ENCODE results near the gene SPNS2. TPM values are rescaled to one million over a fixed set of nuclear protein-coding genes. Genes with fewer than 3 reads are reported as not detected.
"Not testable (repeated sequence)": the region's sequence is repeated elsewhere in the genome, so short reads cannot be mapped to it uniquely, and the experiment has no call there.

Gene SPNS2
- total RNA-seq, 1 donor from 2014 or later: 11.0 TPM

DNA sequence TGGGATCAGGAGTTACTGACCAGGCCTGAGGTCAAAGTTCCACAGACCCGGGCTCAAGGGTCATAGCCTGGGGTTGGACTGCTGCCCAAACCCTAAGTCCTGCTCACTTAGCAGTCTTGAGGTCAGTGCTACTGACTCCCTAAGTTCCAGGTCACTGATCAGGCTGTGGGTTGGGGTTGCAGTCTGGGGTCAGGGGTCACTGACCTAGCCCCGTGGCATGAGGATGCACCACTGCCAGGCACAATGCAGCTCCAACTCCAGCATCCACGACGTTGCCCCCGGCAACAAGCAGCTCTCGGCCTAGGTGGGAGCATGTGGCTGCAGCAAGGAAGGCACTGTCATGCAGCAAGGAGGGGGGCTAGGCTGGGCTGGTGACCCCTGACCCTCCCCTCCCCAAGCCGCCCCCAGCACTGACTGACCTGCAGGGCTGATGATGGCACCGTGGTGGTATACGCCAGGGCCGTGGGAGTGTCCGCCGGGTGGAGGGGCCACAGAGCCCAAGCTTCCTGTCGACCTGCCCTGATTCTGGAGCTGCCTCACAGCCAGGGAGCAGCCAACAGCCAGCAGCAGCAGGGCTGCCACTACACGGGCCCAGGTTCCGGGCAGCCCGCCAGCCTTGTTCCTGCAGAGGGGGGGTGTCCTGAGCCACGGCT, 60.6 kb downstream of the SPNS2 start:
- DNase-seq (ENCODE audit: low spot score in 2 of 2) (no peak), FAIRE-seq (no peak)

DNA sequence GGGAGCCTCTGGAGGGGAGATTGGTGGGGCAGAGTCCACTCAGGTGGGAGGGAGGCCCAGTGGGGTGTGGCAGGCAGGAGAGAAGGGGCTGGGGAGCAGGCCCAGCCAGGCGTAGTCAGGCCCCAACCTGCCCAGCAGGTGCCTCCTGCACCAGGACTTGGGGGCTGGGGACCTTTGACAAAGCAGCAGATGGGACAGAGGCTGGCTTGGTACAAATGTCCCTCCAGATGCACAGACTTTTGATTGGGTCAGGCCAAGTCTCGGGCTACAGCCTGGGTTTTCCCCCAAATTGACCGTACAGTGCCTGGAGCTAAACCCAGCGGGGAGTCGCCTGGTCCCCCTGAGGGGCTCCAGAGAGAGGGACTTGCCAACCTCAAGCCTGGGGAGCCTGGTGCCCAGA, 61.3 kb downstream of the SPNS2 start:
- FAIRE-seq: no peak

DNA sequence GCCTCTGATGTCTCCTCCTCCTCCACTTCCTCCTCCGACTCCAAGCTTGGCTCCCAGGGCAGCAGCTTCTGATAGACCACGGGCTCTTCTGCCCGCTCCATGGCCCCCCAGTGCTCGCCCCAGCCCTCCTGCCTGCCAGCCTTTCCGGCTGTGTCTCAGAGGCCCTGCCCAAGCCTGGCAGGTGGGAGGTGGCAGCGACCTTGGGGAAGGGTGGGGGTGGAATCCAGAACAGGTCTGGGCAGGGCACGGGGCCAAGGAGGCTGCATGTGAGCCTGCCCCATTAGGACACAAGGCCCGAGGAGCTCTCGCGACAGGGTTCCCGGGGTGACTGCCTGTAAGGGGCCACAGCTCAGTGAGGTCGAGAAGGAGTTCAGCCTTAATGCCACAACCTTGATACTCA, 61.7 kb downstream of the SPNS2 start, which contains the start of gene GGT6:
TSS of gene GGT6 (minus strand) at position 157 of the 400 bp plus-strand sequence. CDS start at position 101, 56 bp downstream.
- DNase-seq (ENCODE audit: low spot score in 2 of 2) (no peak), FAIRE-seq (no peak)

More for the DNA sequence above, 61.3 kb downstream of the SPNS2 start:
- DNase-seq (ENCODE audit: low spot score in 2 of 2): no peak

DNA sequence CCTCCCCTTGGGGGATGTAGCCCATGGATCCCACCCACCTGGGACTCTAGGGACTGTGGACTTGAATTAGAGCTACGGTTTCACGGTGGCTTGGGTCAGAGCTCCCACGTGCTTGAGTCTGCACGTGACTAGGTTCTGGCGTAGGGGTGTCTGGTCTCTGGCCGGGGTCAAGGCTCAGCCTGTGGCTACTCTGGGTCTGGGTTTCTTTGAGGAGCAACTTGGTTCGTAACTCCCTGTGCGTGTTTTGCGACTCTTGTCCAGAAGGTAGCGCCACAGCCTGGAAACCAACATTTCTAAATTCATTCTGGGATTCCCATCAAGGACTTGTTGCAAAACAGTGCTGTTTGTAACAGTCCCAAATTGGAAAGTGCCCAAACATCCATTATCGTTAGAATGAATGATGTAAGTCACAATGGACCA, 62.2 kb downstream of the SPNS2 start:
- DNase-seq (ENCODE audit: low spot score in 2 of 2) (no peak), FAIRE-seq (no peak)

DNA sequence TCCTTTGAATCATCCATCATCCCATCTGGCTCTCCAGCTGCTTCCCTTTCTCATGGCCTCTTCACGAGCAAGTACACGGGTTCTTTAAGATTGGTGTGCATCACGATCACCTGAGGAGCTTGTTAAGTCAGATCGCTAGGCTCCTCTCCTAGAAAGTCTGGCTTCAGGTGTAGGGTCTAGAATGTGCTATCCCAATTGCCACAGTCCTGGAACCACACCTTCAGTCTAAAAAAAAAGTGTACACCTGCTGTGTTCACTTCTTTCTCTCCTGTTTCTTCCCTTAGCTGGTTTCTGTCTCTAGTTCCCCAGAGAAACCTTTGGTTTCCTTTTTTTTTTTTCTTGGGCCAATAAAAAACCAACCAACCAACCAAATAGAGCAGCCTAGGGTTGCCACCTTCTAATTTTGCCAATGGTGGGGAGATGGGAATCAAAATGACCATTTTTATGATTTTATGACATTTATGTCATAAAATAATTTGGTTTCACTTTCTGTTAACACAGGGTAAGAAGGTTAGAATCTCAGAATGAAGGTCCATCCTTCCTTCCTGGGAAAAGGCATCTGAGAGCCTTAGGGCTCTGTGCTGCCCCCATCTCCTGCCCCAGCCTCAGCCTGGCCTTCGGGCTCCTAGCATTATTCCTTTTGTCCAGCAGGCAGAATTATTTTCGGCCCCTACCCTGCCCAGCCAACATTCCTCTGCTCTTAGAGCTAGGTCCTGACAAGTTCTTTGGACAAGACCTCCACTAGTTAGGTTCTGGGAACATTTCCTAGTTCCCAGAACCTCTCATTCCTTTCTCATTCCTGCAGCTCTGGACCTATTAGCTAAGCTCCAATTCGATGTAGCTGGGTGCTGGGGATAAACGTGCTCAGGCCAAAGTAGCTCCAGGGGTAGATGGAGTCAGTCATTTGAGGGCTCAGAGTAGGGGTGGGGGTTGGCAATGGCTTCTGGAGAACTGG, 63.6 kb downstream of the SPNS2 start:
- FAIRE-seq (no peak), DNase-seq (ENCODE audit: low spot score in 2 of 2) (no peak)

DNA sequence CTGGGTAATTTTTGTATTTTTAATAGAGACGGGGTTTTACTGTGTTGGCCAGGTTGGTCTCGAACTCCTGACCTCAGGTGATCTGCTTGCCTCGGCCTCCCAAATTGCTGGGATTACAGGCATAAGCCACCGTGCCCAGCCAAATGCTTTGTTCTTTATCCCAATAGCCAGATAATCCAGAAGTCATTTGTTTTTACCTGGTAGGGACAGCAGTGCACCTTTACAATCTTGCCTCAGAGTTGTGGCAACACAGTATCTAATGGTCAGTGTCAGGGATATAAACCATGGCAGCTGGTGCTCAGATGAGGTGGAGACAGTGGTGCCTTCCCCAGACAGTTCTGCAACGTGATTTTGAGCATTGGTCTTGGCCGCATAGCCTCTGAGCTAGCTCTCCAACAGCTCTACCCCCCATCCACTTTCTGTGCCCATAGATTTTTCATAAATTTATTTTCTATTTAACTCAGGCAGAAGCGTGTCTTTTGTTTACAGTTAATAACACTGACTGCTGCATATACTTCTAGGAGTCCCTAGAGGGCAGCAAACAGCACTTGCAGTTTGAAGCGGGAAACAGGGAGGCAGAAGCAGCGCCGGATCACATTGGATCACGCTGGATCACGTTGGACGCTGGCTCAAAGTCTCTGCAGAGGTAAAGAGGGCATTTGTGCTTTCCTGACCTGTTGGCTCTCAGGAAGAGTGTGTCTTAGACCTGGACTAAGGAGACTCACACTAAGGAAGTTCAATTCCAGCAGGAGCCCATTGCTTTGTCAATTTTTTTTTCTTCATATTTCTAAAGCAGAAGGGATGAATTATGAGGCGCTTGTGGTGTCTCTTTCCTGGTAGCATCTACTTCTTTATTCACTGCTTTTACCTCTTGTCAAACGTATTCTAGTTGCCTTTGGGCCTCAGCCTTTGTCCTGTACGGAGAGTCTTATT, 66.8 kb downstream of the SPNS2 start:
- DNase-seq (ENCODE audit: low spot score in 2 of 2): peak in 1 of 2 donors; percentile 74
- no peak for FAIRE-seq

DNA sequence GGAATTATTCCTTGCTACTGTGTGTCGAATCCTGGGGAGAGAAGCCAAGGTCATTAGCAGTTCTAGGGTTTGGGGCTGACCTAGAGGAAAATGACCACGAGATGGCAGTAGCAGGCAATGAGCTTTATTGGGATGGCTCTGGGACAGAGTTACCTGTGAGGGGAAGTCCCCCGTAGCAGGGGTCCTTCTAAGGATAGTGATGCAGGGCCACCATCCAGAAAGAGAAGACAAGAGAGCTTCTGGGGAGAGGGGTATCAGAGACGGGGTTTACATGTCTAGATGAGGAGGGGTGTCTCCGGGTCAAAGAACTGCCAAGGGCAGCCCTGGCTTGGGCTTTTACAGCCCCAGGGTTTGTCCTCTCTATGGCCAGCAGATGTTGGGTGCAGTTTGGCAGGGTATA, 68.1 kb downstream of the SPNS2 start:
- FAIRE-seq: no peak
- peak; percentile 63 to 67 for DNase-seq (ENCODE audit: low spot score in 2 of 2)

DNA sequence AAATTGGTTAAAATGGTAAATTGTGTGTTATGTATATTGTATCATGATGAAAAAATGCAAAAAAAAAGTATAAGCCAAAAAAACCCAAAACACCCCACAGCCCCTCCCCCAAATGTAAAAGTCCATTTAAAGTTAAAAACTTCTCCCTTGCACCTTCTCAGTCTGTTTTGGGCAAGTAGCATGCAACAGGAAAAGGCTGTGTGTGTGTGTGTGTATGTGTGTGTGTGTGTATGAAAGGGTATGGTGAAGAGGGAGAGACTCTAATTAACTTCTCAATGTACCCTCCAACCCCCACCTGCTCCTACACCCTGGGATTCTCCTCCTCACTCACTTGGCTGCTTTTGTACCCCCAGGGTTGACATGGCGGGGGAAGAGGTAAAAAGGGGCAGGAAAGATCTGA, 70.9 kb downstream of the SPNS2 start:
- DNase-seq (ENCODE audit: low spot score in 2 of 2) (no peak), FAIRE-seq (no peak)

DNA sequence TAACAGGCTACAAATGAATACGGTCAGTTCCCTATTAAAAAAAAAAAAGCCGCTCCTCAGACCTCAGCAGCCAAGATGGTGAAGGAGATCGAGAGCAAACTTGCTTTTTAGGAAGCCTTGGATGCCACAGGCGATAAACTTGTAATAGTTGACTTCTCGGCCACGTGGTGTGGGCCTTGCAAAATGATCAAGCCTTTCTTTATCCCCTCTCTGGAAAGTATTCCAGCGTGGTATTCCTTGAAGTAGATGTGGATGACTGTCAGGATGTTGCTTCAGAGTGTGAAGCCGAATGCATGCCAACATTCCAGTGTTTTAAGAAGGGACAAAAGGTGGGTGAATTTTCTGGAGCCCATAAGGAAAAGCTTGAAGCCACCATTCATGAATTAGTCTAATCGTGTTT, 73.5 kb downstream of the SPNS2 start:
- no peak for FAIRE-seq
- no peak for DNase-seq (ENCODE audit: low spot score in 2 of 2)

DNA sequence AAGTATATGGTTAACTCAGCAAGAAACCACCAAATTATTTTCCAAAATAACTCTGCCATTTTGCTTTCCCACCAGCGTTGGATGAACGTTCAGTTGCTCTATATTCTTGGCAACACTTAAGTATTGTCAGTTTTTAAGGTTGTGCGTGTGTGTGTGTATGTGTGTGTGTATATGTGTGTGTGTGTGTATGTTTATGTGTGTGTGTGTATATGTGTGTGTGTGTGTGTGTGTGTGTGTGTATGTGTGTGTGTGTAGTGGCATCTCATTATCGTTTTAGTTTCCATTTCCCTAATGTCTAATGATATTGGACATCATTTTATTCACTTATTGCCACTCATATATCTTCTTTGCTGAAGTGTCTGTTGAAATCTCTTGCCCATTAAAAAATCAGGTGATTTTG, 74.4 kb downstream of the SPNS2 start:
- DNase-seq (ENCODE audit: low spot score in 2 of 2) (no peak), FAIRE-seq (no peak)

DNA sequence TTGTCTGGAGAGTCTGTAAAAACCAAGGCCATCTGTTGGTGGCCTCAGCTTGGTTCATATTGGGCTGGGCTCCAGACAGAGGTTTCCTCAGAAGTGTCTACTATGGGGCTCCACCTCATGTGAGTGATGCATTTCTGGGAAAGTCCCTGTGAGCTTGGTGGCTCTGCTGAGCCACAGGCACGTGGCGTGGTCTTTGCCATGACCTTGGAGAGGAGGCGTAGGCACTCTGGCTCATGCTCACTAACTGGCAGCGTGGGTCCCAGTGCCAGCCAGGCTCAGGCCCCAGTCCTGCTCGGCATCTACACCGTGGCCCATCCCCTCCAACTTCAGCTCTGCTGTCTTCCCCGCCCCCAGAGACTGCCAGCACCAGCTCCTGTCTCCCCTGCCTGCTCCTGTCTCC, 75.0 kb downstream of the SPNS2 start:
- DNase-seq (ENCODE audit: low spot score in 2 of 2) (no peak), FAIRE-seq (no peak)

DNA sequence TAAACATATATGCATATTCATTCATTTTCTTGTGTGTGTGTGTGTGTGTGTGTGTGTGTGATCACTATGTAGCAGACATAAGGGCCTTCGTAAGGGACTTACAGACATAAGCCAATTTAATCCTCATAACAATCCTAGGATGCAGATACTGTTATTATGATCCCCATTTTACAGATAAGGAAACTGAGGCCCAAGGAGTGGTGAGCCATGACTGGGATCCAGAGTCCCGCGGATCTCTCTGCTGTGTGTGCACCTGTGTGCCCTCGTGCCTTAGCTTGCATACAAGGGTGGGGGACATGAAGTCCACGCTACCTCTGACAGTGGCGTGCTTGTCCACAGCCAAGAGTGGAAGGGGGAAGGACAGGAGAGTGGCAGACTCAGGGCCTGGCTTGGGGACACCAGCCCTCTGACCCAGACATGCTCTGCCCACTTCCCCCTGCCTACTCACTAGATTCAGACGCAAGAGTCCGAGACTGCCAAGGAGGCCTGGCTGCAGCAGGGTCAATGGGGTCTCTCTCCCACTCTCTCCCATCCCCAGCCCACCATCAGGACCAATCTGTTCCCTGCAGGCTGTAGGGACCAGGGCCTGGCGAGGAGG, 75.9 kb downstream of the SPNS2 start:
- no peak for DNase-seq (ENCODE audit: low spot score in 2 of 2)
- no peak for FAIRE-seq

DNA sequence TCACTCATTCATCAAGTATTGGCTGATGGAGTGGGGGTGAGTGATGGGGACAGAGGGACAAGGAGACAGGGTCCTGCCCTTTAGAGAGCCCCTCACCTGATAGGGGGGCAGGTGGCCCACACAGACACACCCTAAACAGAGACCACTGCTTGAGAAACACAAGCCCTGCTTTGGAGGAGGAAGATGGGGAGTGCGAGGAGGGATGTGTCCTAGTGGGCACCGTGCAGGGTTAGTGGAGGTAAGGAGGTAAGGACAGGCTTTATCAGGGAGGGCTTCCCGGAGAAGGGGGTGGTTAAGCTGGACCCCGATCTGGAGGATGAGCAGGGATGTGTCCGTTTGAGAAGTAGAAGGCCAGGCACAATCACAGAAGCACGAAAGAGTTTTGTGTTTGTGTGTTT, 77.5 kb downstream of the SPNS2 start:
- no peak for FAIRE-seq

DNA sequence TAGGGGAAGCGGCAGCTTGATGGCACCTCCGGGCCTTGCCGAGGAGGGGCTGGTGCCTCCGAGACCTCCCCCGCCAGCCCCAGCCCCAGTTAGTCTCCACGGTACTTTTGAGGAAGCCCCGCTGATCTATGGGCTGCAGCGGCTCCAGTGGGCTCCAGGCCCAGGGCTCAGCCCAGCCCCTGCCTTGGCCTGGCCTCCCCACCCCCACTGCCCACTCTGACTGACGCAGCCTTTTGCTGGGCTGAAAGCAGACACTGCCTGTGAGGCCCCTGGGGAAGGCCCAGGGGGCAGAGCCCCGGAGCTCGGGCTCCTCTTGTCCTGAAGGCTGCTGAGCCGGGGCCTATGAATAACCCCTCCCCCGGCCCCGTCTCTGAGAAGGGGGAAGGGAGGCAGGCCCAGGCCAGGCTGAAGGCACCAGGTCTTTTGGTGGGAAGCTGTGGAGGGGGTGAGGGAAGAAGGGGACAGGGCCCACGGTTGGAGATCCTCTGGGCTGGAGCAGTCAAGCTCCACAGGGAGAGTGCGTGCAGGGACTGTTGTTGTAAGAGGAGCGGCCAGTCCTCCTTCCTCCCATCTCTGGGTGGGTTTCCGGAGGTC, 78.1 kb downstream of the SPNS2 start:
- FAIRE-seq (no peak), DNase-seq (ENCODE audit: low spot score in 2 of 2) (no peak)

More for the DNA sequence above, 77.5 kb downstream of the SPNS2 start:
- no peak for DNase-seq (ENCODE audit: low spot score in 2 of 2)

DNA sequence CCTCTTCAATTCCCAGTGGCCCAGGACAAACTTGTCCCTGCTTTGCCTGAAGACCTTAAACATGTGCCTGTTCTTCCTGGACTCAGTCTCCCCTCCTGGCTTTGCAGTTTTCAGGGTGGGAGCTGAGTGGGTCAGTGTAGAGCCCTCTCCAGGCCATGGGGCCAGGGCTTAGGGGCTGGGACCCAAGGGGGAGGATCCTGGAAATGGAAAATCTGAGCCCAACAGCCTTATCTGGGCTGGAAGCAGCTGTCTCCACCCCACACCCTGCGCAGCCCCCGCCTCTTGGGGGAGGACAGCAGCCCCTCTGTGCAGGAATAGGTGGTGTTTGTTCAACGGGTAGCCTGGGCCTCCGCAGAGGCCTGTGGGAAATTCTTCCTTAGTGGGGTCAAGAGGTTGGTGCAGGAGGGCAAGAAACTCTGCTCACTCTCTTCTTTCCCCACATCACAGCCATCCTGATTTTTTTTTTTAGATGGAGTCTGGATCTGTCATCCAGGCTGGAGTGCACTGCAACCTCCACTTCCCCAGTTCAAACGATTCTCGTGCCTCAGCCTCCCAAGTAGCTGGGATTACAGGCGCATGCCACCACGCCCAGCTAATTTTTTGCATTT, 78.8 kb downstream of the SPNS2 start:
- DNase-seq (ENCODE audit: low spot score in 2 of 2): no peak

DNA sequence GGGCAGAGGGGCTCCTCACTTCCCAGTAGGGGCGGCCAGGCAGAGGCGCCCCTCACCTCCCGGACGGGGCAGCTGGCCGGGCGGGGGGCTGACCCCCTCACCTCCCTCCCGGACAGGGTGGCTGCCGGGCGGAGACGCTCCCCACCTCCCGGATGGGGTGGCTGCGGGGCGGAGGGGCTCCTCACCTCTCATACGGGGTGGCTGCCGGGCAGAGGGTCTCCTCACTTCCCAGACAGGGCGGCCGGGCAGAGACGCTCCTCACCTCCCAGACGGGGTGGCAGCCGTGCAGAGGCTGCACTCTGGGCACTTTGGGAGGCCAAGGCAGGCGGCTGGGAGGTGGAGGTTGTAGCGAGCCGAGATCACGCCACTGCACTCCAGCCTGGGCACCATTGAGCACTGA, 79.7 kb downstream of the SPNS2 start:
- DNase-seq (ENCODE audit: low spot score in 2 of 2); FAIRE-seq: not testable (repeated sequence)

More for the DNA sequence above, 78.8 kb downstream of the SPNS2 start:
- FAIRE-seq: no peak

DNA sequence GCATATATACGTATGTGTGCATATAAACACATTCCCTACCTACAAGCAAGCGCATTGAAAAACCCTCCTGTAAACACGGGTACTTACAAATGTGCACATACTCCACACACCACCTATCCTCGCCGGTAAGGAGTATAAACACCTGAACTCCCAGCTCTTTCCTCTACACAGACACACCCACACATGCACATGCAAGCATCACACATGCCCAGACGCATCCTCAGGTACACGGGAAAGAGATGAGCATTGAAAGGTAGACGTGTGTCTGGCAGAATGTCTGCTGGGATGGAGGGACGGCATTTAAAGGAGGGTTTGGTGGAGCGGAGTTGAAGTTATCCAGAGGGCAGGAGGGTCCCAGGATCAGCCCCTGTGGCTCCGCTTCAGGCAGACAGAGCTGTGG, 81.0 kb downstream of the SPNS2 start:
- no peak for FAIRE-seq

DNA sequence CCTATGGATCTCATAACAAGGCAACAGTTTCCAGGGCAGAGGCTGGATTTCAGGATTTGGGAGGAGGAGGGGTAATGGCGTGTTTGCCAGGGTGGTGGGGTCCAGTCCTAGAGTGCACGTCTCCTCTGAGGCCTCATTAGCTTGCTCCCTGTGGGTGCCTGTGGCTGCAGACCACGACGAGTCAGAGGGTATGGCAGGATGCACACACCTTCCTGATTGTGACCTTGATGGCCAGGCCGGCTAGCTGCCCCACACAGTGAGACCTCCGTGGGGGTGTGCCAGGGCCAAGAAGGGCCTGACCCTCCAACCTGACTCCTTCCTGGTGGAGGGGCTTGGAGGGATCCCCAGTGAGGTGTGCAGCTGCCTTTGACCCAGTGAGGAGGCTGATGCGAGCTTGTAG, 81.6 kb downstream of the SPNS2 start:
- DNase-seq (ENCODE audit: low spot score in 2 of 2): no peak
- no peak for FAIRE-seq

More for the DNA sequence above, 81.0 kb downstream of the SPNS2 start:
- DNase-seq (ENCODE audit: low spot score in 2 of 2): no peak

DNA sequence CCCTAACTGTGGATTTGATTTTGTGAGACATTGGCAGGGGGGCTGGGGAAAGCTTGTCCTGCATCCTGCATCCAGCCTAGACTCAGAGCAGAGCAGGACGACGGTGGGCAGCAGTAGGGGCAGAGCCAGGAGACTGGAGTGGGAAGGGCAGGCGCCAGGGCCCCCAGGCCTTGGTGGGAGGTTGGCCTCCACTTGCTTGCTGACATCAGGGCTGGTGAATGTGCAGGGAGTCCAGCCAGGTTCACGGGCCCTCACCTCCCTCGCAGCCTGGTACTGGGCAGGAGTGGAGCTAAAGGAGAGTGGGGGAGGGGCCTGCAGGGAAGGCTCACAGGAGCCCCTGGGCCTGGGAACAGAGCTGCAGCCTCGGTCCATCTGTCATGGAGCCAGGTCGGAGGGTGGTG, 83.4 kb downstream of the SPNS2 start:
- no peak for DNase-seq (ENCODE audit: low spot score in 2 of 2)

More for the DNA sequence above, 83.4 kb downstream of the SPNS2 start:
- FAIRE-seq: no peak

Data from frontal cortex (tissue), 4 donors.